GM18861 (cell line): ENCODE data around the gene CDX2.

ENCODE experiments used
- ATAC-seq: cut with Tn5 transposase; IDR thresholded peaks from one replicate; pipeline ENCODE4 v1.9.1; 2021; ENCODE audit not compliant: unreplicated experiment

Gene CDX2

DNA sequence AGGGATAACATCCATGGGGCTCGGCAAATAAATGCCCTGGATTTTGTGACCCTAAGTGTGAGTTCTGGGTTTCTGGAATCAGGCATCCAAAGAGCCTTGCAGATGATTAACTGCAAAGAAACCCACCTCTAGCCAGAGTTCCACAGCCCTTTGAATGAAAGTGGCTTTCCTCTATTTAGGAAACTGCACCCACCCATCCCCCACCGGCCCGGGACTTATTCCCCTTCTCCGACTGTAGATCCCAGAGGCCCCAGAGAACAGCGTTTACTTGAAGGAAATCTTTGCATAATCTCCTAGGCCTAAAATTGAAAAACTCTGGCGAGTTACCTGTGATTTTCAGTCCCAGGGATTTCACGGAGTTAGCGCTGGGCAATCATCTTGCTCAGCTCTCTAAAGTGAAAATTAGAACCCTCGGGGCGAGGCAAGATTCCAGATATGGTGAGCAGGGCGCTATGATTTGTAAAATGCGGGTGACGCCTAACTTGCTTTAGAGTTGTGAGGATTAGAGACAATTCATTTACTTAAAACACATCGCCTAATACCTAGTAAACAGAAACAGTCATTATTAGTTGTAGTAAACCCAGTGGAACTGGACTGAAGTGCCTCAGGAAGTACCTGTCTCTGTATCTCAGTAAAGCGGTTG, 10.0 kb upstream of the CDX2 start:
- ATAC-seq: no peak

DNA sequence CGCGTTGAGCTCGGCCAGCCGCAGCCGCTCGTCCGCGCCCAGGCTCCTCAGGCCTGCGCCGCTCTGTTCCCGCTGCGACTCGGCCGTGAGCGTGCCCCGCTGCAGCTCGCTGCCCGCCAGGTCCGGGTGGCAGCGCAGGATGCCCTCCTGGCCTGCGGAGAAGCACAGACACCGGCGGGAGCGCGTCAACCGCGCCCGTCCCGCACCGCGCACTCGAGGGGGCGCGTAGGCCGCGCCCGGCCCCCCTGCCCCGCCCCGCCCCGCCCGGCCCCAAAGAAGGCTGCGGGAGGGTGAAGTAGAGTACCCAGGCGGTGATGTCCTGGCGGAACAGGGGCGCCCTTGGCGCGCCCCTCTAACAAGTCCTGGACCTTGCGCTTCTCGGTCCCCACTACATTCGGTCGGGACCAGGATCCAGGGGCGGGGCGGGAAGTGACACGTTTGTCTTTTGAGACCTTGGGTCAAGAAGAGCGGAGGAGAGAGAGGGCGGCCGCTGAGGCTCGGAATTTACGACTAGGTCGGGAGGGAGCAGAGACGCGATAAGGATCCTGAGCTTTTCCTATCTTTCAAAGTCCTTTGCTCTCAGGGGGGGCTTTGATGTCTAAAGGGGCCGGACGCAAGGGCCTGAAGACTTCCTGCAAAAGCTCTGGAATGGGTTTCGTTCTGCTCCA, 9.3 kb upstream of the CDX2 start:
- ATAC-seq: no peak

DNA sequence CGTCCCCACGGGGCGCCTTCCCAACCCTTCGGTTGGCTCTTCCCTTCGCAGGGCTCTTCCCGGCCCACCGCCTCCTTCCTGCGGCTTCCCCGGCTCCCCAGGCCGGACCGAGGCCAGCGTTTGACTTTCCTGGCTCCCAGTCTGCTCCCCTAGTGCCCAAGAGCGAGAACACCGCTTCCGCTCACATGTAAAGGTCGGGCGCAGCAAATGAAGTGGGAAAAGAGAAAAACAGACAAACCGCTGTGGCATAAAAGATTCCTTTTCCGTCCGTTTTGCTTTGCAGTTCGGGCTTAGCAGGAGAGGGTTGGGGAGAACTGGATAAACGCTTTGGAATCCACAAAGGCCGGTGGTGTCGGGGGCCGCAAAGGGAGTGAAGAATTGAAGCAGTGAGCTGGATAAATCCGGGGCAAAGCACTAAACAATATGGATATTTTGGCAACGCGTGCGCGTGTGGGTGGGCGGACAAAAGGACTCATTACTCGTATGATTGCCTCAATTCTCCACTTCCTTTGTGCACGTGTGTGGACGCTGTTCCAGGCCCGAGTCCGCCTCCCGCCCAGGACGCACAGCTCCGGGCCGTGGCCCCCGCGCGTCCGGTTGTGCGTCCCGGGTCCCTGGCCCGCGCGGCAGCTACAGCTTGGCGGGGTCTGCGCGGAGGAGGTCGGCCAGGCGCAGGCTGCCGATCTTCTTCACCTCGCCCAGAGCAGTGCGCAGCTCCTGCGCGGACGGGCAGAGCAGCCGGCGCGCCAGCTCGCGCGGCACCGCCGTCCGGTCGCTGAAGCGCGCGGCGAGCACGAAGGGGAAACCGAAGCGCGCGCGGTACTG, 8.6 kb upstream of the CDX2 start:
- no peak for ATAC-seq

DNA sequence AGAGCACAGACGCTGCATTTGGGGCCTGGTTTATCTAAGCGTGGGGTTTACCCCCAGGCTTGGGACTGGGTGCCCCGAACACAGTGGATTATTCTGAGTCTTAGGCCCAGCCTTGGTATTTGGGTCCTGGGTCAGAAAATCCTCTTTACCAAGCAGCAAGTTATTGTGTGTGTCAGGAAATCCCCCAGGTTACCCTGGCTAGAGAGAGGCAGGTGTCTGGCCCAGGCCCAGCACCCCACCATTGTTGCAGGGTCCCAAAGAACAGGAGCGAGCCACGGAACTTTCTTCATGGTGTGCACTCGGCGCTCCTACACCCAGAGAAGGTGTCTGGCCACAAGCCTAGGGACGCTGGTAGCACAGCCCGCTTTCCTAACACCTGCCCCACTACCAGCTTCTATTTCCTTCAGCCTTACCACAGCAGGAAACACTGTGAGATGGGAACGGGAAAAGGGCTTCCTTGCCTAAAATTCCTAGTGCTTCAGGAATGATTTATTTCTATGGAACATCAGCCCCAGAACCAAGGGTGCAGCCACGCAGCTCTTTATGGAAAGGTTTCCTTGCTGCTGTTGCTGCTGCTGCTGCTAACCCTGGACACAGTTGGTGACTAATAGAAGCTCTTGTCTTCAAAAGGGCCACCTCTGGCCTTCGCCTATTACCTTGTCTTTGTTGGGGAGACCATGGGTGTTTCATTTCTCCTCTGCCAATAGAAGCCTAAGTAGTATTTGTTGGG, 7.4 kb upstream of the CDX2 start:
- no peak for ATAC-seq

DNA sequence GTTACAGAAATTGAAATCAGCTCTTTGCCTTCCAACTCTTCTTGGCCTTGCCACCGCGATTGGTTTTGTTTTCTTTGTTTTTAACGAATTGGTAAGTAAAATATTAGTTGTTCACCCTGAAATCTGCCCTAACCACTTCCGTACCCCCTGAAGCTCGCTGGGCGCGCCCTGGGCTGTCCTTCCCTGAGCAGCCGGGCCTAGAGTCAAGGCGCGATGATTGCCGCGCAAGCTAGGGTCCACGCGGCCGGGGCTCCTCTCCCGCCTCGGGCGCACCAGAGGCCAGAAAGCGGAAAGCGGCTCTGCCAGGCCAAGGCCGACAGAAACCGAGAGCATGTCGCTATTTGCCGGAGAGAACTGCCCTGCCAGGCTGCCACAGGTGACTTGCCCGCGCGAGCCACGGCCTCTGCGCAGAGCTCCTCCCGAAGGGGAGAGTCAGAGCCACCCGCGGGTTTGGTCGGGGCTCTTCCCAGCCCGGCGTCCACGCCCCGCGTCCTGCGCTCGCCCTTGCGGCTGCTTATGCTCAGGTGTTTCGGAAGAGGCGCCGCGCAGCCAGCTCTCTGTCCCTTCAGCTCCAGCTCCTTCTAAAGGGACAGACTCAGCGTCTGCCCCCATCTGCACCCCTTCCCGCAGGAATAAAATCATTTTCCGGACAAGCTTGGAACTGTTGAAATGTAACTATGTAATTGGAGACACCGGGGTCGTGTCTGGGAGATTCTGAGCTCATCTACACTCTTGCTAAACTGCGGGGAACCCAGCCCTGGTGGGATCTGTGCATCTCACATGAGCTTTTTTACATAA, 6.6 kb upstream of the CDX2 start:
- no peak for ATAC-seq

DNA sequence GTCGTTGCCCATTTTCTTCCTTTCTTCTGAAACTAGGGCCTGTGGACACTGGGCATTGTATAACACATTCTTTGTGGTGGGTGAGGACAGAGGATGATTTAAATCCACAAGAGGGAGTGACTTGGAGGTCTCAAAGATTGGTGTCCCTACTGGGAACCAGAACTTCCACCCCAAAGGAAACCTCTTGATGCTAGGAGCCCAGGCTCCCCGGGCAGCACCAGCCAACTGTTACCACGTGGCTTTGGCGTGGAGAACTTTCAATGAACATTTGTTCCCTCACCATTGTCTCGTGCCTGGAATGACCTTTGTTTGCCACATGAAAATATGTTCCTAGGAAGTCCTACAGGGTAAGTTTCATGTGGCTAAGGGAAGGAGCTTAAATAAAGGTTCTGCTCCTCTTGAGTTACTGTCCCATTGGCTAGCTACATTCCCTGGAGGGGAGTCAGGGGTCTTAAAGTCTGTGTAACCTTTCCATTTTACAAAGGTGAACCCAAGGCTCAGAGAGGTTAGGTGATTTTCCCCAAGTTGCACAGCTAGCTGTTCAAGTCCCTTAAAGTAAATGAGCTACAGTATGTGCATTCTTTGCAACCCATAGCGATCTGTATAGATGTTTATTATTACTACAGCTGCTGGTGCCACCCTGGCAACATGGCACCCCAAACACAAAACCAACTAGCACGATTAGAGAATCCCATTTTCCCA, 5.0 kb upstream of the CDX2 start:
- ATAC-seq: no peak

DNA sequence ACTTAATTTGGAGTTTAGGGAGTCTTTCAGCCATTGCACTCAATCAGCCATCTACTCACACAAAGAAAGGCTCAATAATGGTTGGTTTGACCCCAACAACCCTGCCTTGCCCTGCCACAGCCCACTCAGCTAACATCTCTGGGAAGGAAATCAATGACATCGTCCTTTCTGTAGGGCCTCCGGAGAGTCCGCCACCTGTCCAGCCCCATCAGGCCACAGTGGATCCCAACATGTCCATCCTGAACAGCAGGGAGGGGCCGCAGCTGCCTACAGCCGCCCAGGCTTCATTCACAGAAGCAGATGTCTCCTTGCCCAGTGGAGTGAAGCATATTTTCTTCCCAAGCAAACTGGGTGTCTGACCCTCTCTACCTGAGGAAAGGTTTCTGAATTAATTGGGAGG, 4.2 kb upstream of the CDX2 start:
- no peak for ATAC-seq

DNA sequence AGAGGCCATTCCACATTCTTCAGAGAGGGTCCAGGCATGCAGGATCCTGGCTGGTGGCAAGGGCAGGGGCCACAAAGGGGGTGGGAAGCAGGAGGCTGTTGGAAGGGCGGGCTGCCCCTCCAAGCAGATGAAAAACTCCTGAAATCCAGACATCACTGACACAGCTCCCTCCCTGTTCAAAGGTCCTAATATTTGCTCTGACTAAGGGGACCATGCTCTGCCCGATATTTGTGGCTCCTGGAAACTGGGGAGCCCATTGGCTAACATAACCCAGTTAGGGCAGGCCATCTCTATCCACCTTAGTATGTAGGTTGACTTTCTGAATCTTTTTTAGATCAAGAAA, 3.3 kb upstream of the CDX2 start:
- no peak for ATAC-seq

DNA sequence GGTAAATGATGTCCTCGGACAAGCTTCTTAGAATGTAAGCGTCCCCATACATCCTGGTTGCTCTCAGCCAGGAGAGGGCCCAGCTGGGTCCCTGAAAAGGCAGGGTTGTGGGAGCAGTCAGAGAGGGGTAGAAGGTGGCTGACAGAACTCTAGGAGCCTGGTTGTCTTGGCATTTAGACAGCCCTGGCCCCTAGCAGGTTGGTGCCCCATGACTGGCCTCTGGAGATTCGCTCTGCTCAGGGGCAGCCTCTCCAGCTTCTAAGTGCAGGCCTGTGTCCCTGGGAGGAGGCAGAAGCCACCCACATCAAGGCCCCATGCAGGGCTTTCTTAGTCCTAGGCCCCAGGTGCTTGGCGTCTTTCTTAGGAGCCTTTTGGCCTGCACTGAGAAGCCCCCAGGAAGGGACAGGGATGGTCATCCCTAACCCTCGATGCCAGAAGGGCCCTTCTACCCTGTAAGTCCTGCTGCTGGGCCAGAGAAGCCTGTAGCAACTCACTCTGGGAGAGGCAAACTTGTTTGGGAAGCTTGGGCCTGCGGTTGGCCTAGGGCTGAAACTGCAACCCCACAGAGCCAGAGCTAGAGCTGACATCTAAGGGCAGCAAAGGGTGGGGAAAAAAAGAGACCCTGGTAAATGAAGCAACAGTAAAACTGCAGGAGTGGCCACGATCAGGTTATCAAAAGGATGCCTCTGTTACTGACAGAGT, 2.8 kb upstream of the CDX2 start:
- ATAC-seq: no peak

DNA sequence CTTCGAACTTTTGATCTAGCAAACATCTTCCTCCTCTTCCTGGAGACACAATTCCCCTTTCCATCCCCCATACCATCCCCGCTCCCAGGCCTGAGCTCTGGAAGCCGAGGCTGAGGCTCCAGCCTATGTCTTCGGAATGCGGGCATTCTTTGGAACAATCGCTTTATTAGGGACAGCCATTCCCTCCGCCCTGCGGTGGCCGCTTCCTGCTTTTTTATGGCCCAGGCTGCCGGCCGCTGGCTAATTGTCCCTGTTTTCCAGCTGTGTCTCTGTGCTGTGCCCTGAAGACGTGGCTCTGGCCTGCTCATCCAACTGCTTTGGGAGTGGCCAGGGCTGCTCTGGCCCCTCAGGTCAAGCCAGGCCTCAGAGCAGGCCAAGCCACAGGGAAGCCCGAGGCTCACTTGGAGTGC, 2.1 kb upstream of the CDX2 start:
- ATAC-seq: no peak

DNA sequence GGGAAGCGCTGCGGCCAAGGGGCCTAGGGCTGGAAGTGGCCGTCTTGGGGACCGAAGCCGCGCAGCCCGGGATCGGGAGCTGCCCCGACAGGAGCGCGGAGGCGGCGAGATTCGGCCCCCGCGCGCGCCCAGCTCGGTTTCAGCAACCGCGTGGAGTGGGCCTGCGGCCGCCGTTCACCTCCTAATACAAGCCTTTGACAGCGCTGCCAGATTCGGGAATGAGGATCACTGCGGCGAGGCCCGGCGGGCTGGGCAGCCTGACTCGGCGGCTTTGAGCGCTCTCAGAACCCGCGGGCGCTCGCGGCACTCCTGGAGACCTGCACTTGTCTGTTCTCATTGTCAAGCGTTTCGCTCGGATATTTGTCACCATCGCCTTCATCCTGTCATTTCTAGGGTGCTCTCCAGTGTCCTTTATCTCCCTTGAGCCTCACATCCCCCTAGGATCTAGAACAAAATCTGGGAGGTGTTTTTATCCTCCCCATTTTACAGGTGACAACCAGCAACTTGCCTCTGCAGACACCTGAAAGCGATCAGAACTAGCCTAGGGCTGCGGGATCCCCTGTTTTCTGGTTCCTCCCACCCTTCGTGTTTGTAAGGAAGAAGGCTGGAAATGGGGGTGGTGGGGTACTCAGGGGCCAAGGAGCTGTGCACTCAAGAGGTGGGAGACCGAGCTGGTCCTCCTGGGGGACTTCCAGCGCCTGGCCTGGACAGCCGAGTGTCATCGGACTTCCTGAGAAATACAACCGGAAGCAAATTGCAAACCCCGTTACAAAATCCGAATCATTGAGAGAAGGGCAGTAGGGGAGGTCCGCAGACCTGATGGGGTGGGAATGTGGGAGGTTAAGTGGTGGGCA, 1.5 kb upstream of the CDX2 start:
- ATAC-seq: no peak

DNA sequence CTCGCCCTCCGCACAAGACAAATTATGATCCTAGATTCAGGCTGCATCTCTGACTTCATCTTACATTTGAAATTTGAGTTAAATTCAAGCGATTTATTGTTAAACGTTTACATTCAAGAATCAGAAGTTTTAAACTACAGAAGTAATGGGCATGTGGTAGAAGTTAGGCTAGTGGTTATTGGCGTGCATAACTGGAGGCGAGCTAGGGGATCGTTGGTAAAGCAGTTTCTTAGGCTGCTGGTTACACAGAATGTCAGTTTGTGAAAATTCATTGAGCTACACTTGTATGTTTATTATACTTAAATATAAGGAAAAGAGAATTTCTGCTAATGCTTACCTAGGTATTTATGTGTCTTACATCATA, 733 bp upstream of the CDX2 start:
- no peak for ATAC-seq

DNA sequence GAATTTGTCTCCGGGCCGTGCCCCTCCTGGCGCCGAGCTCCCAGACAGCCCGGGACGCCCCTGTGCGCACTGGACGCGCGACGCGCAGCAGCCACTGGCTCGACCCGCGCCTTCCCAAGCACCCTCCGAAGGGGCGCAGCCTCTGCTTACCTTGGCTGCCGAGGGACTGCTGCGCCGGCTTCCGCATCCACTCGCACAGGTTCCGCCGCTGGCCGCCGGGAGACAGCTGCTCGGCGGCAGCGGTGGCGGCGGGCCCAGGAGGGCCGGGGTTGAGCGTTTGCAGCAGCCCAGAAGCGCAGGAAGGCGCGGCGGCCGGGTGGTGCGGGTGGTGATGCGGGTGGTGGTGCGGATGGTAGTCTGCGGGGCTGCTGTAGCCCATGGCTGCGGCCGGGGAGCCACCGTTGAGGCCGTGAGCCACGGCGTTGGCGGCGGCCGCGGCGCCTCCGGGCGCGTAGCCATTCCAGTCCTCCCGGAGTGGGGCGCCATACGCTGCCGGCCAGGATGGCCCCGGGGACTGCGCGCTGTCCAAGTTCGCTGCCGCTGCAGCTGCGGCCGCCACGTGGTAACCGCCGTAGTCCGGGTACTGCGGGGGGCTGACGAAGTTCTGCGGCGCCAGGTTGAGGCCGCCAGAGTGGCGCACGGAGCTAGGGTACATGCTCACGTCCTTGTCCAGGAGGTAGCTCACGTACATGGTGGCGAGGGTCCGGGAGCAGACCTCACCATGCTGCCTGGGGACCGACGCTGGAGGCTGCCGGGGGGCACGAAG, 616 bp downstream of the CDX2 start:
- no peak for ATAC-seq

DNA sequence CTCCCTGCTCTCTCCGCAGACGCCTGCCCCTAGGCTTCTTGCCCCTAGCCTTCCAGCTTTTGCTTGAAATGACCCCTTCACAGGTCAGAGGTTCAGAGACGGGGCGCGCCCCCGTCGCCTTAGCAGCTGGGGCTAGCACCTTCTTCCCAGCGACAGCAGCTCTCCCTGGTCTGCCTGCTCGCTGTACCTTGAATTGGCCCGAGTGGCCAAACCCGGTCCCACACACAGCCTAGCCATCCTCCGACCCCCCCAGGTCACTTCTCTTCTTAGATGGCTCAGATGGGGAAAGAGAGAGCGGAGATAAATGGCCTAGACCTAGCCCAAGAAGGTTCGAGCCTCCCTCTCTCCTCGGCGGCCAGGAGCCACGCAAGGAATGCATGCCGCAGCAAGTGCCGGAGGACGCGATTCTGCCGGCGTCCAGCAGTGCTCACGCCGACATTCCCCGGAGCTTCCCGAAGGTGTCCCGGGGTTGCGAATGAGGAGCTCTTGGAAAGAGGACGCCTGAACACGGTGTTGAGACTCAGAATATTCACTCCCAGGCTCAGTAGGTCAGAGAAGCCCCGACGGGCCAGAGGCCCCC, 1.3 kb downstream of the CDX2 start:
- no peak for ATAC-seq

DNA sequence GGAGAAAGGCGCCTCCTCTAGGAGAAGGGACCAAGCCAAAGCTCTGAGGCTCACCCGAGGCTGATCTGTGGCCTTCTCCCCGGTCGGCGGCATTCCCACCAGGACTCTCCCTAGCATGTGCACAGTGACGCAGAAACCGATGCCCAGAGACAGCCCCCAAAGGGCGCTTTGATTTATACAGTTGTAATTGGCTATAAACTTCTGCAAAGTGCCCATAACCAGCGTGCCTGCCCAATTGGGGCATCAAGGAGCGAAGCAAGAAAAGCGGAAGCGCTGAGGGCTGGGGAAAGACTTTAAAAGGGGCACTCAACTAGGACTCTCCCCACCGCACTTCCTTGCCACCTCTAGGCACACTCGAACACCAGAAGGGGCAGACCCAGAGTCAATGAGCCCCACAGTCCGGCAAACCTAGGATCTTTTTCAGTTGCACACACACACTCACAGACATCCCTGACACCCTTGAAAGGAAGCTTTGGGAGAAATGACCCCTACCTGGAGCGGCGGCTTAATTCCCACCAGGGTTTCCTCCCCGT, 1.8 kb downstream of the CDX2 start:
- ATAC-seq: no peak

DNA sequence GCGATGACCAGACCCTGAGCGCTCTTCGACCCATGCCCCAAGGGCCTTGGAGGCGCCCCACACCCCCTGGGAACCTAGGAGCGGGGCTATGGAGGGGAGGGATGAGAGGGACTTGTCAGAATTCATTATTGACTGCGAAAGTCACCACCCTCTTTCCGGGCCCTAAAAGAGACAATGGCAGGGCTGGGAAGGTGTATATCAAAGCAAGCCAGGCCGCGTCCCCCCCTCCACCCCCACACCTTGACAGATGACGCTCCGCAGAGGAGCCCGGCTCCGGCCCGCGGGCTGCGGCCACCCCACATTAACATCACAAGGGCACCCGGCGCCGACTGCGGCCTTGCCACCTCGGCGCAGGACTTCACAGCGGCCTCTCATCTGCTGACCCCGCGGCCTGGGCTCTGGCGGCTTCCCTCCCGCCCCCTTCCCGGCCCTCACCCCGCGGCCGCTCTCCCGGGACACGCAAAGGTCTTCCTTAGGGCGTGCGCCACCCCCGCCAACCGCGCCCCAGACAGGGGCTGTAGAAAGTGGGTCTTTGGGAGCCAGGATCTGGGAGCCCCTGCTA, 2.4 kb downstream of the CDX2 start:
- no peak for ATAC-seq
